HepG2 (cell line): Measurements from ENCODE around the gene HECTD1. TPM values are rescaled to one million over a fixed set of nuclear protein-coding genes. Genes with fewer than 3 reads are reported as not detected.

Experiments
- ADNP ChIP-seq: sonication (generic); formaldehyde crosslinking; IDR thresholded peaks from 2 replicates; pipeline ENCODE4 v1.4.0; 2020; ENCODE audit warnings: missing genetic modification reagents
- CCDC6 ChIP-seq: sonication (generic); formaldehyde crosslinking; IDR thresholded peaks from 2 replicates; pipeline ENCODE4 v1.8.1; 2022; ENCODE audit warnings: mild to moderate bottlenecking, missing genetic modification reagents, moderate library complexity
- MAZ ChIP-seq, 2 experiments: sonication (generic) in 1 of 2; formaldehyde crosslinking in 1 of 2; IDR thresholded peaks; 2 replicates each; pipeline versions ENCODE4 v1.5.0 to v1.6.1; 2012 to 2020; ENCODE audit warnings: low read depth in 2 of 2, mild to moderate bottlenecking in 2 of 2, borderline replicate concordance in 1 of 2, improper control_type of control experiment in 1 of 2, low read length in 1 of 2, missing genetic modification reagents in 1 of 2, moderate library complexity in 1 of 2
- NFKB2 ChIP-seq: sonication (generic); formaldehyde crosslinking; IDR thresholded peaks from 2 replicates; pipeline ENCODE4 v1.4.0; 2020; ENCODE audit warnings: missing genetic modification reagents, borderline replicate concordance
- PCBP1 ChIP-seq: fragments of 200-400 bp; formaldehyde crosslinking; IDR thresholded peaks from 2 replicates; pipeline ENCODE4 v1.6.1; 2017; ENCODE audit warnings: mild to moderate bottlenecking, low read depth, low read length, borderline replicate concordance
- PPARG ChIP-seq: conservative IDR thresholded peaks from 2 replicates; pipeline ENCODE4 v1.6.1; 2016; ENCODE audit warnings: missing biosample characterization, missing genetic modification reagents
- RFXAP ChIP-seq: sonication (generic); formaldehyde crosslinking; IDR thresholded peaks from 2 replicates; pipeline ENCODE4 v1.4.0; 2020; ENCODE audit warnings: missing genetic modification reagents, borderline replicate concordance
- SRSF1 ChIP-seq: fragments of 200-400 bp; formaldehyde crosslinking; optimal IDR thresholded peaks from 2 replicates; pipeline ENCODE3; 2017; ENCODE audit warnings: mild to moderate bottlenecking, low read depth, low read length, moderate library complexity
- WIZ ChIP-seq: sonication (generic); formaldehyde crosslinking; IDR thresholded peaks from 2 replicates; pipeline ENCODE4 v1.5.1; 2020; ENCODE audit warnings: mild to moderate bottlenecking, missing genetic modification reagents
- ZBTB7B ChIP-seq: sonication (generic); formaldehyde crosslinking; IDR thresholded peaks from 2 replicates; pipeline ENCODE4 v1.4.0; 2020; ENCODE audit warnings: missing genetic modification reagents
- ZNF225 ChIP-seq: sonication (generic); formaldehyde crosslinking; IDR thresholded peaks from 2 replicates; pipeline ENCODE4 v1.4.0; 2020; ENCODE audit warnings: mild to moderate bottlenecking, missing genetic modification reagents
- ZNF672 ChIP-seq: sonication (generic); formaldehyde crosslinking; IDR thresholded peaks from 2 replicates; pipeline ENCODE4 v1.8.1; 2022; ENCODE audit warnings: missing genetic modification reagents
- polyA plus RNA-seq, 8 experiments: library from polyadenylated mRNA; depleted of rRNA in 3 of 8; stranded (reverse) in 7 of 8; unstranded in 1 of 8; fragments of >200 nt; fragmentation: Illumina TruSeq in 4 of 8; extraction: Trizol in 4 of 8; gene quantifications; 2 replicates each; pipeline versions ENCODE4 v1.2.1 to v1.2.3, GENCODE V29; 2011 to 2016; ENCODE audit warnings: low read depth in 4 of 8, missing spikeins in 1 of 8, mixed read lengths in 1 of 8; ENCODE audit not compliant: insufficient read depth in 1 of 8
- total RNA-seq, 5 experiments: library from RNA; depleted of rRNA; stranded (reverse); fragments of >200 nt; fragmentation: Illumina TruSeq; extraction: Trizol; gene quantifications; 2 replicates each; pipeline ENCODE4 v1.2.3, GENCODE V29; 2016; ENCODE audit warnings: low read depth in 1 of 5
- TF ChIP-seq, protein P1 (sequence below): IDR thresholded peaks from 2 replicates; pipeline ENCODE4 v1.6.1; 2016; ENCODE audit warnings: missing genetic modification reagents, missing compliant biosample characterization
- TF ChIP-seq, protein P2 (sequence below): sonication (generic); formaldehyde crosslinking; IDR thresholded peaks from 2 replicates; pipeline ENCODE4 v1.4.0; 2020; ENCODE audit warnings: missing genetic modification reagents

Gene HECTD1
- total and polyA plus RNA-seq, 2 of the 13 experiments (the other 11 are each of a cell fraction or from before 2014, with no cell fraction given) = 312 to 560 TPM

DNA sequence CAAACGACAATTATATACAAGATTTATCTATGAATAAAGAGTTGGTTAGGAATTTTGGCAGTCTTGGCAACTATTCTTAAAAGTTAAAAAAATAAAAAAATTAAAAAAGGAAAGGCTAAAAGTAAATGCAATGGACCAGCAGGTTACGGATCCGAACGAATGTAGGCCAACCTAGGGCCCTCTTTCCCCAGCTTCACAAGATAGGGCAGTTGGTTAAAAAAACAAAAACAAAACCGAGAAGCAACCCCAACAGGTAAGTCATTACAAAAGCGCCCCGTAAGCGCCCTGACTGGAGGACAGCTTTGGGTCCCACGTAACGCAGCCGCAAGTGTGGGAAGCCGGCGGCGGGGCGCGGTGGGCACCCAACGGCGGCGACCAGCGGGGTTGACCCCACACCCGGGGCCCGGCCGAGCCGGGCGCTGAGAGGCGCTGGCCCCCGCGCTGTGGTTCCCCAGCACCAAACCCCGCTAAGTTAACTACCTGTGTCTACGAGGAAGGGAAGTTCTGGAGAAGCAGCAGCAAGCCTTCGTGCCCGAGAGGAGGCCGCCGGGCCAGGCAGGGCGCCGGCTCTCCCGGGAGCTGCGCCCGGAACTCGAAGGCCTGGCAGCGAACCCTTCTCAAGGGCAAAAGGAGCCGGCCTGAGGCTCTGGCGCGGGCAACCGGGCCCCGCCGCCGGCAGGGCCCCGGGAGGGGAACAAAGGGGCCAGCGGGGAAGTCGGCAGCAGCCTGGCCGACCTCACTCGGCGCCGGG is 882 bp downstream of the HECTD1 start (continued):
- no peak for TF ChIP-seq PPARG (CRISPR knock-in tag)
- TF ChIP-seq ADNP (CRISPR knock-in tag) = no peak
- TF ChIP-seq CCDC6 = no peak
- 0 out of 2 replicates have a peak, but pooled peaks have one; percentile 28 for TF ChIP-seq MAZ (IDR thresholded peaks at IDR 0.05; ENCODE audit: borderline replicate concordance, low read depth, low read length)
- TF ChIP-seq MAZ (CRISPR knock-in tag; IDR thresholded peaks at IDR 0.05; ENCODE audit: low read depth) = no peak
- peak; percentile 10; the same call in 1 of the 2 replicates for TF ChIP-seq RFXAP (CRISPR knock-in tag)
- TF ChIP-seq NFKB2 (CRISPR knock-in tag) = no peak
- peak; percentile 43 for TF ChIP-seq SRSF1
- no peak for TF ChIP-seq ZBTB7B (CRISPR knock-in tag)
- no peak for TF ChIP-seq WIZ (CRISPR knock-in tag)
- no peak for TF ChIP-seq PCBP1
- TF ChIP-seq, protein P1, sequence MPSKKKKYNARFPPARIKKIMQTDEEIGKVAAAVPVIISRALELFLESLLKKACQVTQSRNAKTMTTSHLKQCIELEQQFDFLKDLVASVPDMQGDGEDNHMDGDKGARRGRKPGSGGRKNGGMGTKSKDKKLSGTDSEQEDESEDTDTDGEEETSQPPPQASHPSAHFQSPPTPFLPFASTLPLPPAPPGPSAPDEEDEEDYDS (CRISPR knock-in tag) = 0 out of 2 replicates have a peak, but pooled peaks have one; percentile 8
- TF ChIP-seq ZNF225 = no peak
- no peak for TF ChIP-seq ZNF672 (CRISPR knock-in tag)
- TF ChIP-seq, protein P2, sequence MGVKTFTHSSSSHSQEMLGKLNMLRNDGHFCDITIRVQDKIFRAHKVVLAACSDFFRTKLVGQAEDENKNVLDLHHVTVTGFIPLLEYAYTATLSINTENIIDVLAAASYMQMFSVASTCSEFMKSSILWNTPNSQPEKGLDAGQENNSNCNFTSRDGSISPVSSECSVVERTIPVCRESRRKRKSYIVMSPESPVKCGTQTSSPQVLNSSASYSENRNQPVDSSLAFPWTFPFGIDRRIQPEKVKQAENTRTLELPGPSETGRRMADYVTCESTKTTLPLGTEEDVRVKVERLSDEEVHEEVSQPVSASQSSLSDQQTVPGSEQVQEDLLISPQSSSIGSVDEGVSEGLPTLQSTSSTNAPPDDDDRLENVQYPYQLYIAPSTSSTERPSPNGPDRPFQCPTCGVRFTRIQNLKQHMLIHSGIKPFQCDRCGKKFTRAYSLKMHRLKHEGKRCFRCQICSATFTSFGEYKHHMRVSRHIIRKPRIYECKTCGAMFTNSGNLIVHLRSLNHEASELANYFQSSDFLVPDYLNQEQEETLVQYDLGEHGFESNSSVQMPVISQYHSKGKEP (CRISPR knock-in tag) = peak; percentile 66; the same call in 1 of the 2 replicates
